Measurements from ENCODE around the gene EVX1.

EVX1 gene

DNA sequence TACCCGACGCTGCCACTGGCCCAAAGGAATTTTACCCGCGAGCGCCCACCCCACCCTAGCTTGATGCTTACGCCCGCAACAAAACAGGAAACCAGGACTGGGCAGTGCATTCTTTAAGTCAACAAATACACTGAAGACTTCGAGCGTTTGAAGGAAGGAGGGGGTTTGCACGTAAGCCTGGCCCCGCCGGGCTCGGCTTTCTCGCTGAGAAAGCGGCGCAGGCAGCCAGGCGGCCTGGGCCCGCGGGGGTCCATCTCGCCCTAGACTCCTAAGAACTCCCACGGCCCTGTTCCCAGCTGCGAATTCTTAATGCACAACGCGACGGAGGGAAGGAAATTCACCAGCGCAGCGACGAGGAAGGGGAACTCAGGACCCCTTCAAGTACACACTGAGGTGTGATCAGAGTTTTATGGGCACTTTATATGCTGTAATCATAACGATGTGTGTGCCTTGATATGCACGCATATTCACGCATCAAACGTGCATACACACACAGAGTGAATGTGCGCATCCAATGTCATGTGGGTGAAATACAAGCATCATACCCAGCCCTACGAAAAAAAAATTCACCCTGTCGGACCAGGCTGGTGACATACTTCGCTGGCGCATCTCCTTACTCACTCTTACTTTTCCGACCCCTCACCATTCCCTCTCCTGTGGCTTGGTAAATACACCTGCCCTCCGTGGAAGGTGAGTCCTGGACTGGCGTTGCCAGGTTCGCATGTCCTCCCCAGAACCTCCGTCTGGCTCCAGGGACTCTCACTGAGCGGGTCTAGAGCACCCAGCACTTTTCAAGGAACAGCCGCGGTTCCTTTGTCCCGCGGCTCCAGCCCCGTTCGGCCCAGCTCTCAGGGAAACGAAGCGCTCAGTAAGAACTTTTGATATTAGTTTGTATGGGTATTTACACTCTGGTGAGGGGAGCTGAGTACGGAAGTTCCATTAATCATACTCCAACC is 37.0 kb upstream of the EVX1 start:
- DNase-seq = no peak

GRCh38 chr7:27207348-27207985 is 35.1 kb upstream of the EVX1 start:
- no peak for DNase-seq

- no peak for DNase-seq
These were observed 33.6 kb upstream of the EVX1 start for GRCh38 chr7:27208998-27209397.

GRCh38 chr7:27209933-27210440 is 32.6 kb upstream of the EVX1 start:
- no peak for DNase-seq

DNA sequence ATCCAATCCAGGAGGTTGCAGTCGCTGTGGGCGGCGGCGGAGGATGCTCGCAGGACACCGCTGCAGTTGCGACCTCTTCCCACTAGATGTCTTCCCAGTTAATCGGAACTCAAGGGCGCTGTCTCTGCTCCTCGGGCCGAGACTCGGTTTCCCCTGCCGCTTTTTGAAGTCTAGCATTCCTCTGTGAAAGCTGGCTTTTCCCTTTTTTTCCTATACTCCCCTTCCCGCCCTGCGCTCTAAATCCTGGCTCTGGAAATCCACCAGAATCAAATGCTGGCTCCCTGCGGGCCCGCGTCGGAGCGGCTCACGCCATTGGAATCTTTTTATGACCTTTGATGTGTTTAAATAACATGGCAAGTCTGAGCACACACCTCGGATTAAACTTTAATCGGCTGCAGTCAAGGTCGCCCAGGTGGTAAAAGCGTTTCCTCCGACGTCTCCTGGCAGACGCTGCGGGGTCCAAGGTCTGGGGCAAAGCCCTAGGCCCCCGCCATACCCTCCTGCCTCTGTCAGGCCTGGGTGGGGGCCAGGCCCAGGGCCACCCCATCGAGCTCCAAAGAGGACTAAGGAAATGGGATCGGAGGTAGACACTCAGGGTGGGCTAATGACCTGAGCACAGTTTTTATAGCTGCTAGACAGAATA is 32.0 kb upstream of the EVX1 start:
- peak; percentile 6 for DNase-seq

GRCh38 chr7:27211084-27211446 is 31.5 kb upstream of the EVX1 start:
- DNase-seq = no peak

GRCh38 chr7:27211764-27212204 is 30.8 kb upstream of the EVX1 start:
- DNase-seq = no peak

DNA sequence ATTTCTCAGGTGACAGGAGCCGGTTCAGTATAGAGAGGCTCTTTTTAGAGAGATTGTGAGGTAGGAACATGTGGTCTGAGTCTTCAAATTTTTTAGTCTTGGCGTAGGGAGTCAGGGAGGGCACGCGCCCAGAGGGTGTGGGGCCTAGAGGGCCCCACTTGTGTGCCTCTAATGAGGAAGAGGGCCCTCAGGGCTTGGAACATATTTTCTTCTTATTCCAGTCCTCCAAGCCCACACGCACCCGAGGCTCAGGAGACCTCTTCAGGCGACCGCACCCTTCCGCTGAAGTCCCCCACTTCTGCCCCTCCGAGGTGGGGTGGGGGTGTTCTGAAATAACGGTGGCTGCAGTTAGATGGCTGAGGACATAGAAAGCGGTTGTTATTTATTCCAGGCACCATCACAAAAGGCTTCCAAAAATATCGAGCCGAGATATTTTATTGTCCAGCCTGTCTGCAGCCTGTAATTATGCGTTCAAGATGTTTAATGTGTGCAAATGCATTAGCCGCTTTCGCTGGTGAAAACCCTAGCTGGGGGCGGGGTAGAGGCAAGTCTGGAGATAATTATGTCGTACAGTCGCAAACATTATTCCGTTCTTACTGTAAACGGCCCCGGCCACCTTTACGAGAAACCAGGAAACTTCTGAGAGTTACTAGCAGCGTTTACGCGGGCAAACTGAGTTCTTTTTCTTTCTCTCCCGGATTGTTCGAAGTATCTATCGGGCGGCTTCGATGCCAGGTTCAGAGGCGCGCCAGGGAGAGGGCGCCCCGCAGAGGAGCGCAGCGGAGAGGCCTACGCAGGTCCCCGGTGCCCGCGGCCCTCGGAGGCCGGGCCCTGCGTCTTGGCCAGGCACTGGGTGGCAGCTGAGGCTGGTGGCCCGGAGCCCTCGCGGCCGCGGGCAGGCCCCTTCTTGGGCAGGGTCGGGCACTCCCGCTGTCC is 29.8 kb upstream of the EVX1 start:
- no peak for DNase-seq

DNA sequence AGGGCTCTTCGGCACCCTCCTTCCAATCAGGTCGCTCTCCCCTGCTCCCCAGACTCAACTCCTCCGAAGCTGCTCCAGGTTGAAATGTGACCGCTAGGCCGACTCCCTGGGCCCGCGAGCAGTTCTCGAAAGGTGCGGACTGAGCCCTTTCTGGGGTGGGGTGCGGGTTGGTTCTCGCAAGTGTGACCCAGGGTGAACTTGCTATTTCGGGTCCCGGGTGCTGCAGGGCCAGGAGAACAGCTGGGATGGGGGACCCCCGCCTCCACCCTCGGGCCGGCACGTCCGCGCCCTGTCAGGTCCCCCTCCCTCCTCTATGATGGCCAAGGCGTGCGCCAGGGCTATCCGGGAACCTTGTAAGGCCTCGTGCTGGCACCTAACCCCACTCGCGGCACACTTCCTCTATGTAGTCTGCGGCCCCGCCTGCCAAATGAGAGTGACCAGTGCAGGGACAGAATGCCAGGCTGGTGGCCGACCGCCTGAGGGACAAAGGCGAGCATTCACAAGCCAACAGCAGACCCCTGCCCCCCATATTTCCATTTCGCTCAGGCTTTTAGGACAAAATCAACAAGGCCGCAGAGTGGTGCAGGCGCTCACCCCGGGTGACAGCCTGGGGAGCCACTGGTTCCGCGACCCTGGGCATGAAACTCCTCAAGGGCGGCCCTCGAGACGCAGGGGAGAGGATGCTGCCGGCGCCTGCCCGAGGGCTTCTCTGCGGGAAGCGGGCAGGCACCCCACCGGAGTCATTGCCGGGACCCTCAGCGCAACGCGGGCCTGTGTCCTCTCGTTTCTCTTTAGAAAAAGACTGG is 29.0 kb upstream of the EVX1 start:
- DNase-seq = no peak

GRCh38 chr7:27214239-27214950 is 28.2 kb upstream of the EVX1 start:
- no peak for DNase-seq

DNA sequence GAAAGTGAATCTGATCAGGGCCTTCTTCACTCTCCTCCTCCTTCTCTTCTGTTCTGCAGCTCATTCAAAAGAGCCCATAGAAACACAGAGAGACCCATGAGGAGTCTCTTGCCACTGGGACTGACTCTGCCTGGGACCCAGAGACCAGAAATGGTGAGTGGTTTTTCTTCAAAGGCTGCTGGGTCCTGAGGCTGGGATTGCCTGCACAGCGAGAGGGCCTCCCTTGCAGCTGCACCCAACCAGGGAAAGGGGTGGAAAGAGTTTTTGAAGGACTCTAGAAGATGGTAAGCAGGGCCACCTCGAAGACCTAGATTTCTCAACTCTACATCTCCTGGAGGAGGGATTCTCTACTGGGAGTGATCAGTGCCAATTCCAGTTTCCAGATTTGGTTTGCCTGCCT is 27.2 kb upstream of the EVX1 start:
- DNase-seq = no peak

GRCh38 chr7:27217951-27218350 is 24.7 kb upstream of the EVX1 start:
- no peak for DNase-seq

GRCh38 chr7:27219821-27220220 is 22.8 kb upstream of the EVX1 start:
- DNase-seq = no peak

- no peak for DNase-seq
These were observed 22.1 kb upstream of the EVX1 start for GRCh38 chr7:27220440-27220955.

- DNase-seq = no peak
These were observed 21.3 kb upstream of the EVX1 start for GRCh38 chr7:27221201-27221797.

DNA sequence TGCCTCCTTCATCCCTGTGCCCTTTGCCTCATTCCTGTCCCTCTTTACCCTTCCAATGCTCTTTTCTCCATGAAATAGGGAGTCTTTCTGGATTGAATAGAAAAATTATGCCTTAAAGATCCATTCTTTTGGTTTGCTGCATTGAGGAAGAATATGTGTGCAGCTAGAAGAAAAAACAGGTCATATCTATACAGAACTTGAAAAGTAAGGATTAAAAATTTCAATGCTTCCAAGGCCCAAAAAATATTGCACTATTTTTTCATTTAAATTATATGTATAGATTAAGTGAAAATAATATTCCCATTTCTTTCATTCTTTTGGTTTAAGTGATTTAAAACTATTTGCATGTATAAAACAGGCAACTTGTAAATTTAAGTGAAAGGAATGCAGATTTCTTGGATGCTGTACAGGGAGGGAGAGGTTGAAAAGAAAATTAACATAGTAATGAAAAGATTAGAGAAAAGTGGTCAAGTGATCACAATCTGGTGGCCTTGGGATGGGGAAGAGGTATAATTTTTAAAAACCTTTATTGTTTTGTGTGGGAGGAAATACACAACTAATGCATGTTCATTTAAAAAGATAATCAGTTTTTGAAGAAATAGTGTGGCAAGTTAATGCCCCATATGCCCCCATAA is 18.5 kb upstream of the EVX1 start:
- DNase-seq = no peak

DNA sequence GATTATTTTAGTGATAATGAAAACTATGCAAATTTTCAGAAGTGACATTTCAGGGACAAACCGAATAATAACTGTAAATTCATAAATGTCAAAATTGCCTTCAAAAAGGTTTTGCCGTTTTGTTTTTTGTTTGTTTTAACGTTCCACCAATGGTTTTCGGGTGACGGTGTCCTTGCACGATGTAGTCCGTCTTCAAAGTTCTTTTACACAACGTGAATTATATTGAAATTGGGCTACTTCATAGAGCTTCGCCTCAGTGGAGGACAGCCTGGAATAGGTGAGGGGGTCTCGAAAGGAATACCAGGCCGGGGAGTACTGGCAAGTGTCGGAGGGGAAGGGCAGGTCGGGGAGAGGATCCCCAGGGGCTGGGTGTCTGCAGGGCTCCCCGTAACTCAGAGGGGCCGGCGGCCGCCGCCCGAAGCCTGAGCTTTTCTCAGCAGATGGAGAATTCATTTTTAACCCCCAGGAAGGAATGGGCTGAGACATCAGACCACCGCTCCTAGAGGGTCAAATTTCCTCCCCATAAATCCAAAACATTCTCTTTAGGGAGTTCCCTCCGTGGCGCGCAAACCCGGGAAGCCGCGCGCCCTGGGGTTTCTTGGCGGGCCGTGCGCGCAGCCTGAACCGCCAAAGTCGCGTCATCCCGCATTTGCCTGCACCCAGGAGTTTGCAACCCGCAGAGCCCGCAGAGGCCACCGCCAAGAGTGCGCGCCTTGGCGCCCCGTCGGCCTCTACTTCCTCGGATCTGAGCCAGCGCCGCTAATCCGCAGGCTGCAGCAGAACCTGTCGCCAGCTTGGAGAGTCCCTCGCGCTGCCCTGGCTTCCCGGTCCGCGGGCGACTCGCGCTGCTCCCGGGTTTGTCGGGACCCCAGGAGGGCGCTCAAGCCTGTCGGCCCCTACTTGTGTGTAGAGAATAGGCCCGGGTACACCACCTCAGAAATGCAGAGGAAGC is 17.3 kb upstream of the EVX1 start:
- no peak for DNase-seq

GRCh38 chr7:27229448-27229847 is 13.2 kb upstream of the EVX1 start:
- no peak for DNase-seq
